Measurements from ENCODE around the gene ABCC1.

- TF ChIP-seq ZFX (IDR thresholded peaks at IDR 0.05): no peak
- no peak for TF ChIP-seq CTCF (conservative IDR thresholded peaks at IDR 0.05)
Observed at GRCh38 chr16:15970202-15970601, 20.8 kb downstream of the ABCC1 start.
